Peyer's patch (tissue), 4 donors: ENCODE results near the gene TMEM235. TPM values are rescaled to one million over a fixed set of nuclear protein-coding genes. Genes with fewer than 3 reads are reported as not detected.

Experiments used
- DNase-seq, 3 donors: peaks; one replicate each; pipeline ENCODE4 v3.0.0-alpha.2; 2017 to 2019
- H3K27ac ChIP-seq, 4 donors: fragments of 200-600 bp; sonication (generic); one replicate each; pipeline ENCODE4 v1.5.1; 2016 to 2019
- H3K27me3 ChIP-seq, 2 donors: fragments of 200-600 bp; sonication (generic); one replicate each; pipeline ENCODE4 v1.5.1; 2019
- H3K36me3 ChIP-seq, 3 donors: fragments of 200-600 bp; sonication (generic); one replicate each; pipeline ENCODE4 v1.5.1; 2016 to 2019
- H3K4me1 ChIP-seq, 4 donors: fragments of 200-600 bp; sonication (generic); one replicate each; pipeline ENCODE4 v1.5.1; 2016 to 2019
- H3K4me3 ChIP-seq, 4 donors: fragments of 200-600 bp; sonication (generic); 1 replicate in 3 of 4; 2 replicates in 1 of 4; pipeline ENCODE4 v1.5.1; 2016 to 2019; ENCODE audit warnings: mild to moderate bottlenecking in 1 of 4
- H3K9me3 ChIP-seq, 4 donors: fragments of 200-600 bp; sonication (generic); one replicate each; pipeline ENCODE4 v1.5.1; 2016 to 2019; ENCODE audit warnings: mild to moderate bottlenecking in 1 of 4
- POLR2A ChIP-seq, 2 donors: fragments of 450-650 bp; IDR thresholded peaks; one replicate each; pipeline ENCODE4 v1.5.1; 2017; ENCODE audit warnings: antibody characterized with exemption in 2 of 2, mild to moderate bottlenecking in 2 of 2, moderate library complexity in 2 of 2
- total RNA-seq, 4 donors: library from RNA; depleted of rRNA; stranded (reverse); fragments of >200 nt; gene quantifications; one replicate each; pipeline ENCODE4 v1.1.0, GENCODE V29; 2016
- TF ChIP-seq, protein P1 (sequence below), 6 experiments: fragments of 450-650 bp in 4 of 6; fragments of 200-600 bp in 2 of 6; sonication (generic) in 1 of 6; IDR thresholded peaks; one replicate each; pipeline ENCODE4 v1.5.1; 2017 to 2019; ENCODE audit warnings: antibody characterized with exemption in 6 of 6, mild to moderate bottlenecking in 3 of 6, moderate library complexity in 1 of 6

TMEM235 gene
- total RNA-seq, 4 donors from 2014 or later: not detected

DNA sequence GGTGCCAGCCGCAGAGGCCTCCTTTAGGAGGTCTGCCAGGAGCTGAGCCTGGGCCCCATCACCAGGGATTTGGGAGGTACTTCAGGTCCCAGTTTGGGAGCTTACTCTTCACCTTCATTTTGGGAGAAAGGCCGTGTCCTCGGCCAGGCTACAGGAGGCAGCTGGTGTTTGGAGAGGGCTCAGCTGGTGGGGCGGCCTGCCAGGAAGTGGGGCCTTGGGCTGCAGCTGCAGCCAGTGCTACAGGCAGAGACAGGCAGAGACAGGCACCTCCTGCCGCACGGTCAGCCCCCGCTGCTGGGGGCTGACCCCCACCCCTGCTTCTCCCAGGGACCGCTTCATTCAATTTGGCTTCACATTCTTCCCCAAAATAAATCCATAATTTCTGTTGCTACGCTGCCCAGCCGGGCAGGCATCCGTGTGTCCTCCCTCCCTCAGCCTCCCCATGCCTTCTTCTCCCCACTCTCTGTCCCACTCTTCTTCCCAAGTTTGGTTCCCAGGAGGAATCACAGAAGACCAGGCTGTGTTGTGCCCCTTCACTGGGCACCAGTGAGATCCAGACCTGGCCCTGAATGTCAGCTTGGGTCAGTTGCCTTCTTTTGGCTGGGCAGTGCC lies 6.1 kb downstream of the TMEM235 start:
- Histone ChIP-seq H3K4me1 (no peaks in the 10 kb centered on the region), H3K9me3 (no peaks in the 10 kb centered on the region), H3K4me3 (no peak overlapping the region), H3K36me3 (no peaks in the 10 kb centered on the region), H3K27me3 (peaks cover 0 to under 1% of the 10 kb centered on the region in 2 donors), H3K27ac (no peak overlapping the region)
- DNase-seq: no peak
- TF ChIP-seq, protein P1, sequence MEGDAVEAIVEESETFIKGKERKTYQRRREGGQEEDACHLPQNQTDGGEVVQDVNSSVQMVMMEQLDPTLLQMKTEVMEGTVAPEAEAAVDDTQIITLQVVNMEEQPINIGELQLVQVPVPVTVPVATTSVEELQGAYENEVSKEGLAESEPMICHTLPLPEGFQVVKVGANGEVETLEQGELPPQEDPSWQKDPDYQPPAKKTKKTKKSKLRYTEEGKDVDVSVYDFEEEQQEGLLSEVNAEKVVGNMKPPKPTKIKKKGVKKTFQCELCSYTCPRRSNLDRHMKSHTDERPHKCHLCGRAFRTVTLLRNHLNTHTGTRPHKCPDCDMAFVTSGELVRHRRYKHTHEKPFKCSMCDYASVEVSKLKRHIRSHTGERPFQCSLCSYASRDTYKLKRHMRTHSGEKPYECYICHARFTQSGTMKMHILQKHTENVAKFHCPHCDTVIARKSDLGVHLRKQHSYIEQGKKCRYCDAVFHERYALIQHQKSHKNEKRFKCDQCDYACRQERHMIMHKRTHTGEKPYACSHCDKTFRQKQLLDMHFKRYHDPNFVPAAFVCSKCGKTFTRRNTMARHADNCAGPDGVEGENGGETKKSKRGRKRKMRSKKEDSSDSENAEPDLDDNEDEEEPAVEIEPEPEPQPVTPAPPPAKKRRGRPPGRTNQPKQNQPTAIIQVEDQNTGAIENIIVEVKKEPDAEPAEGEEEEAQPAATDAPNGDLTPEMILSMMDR (IDR thresholded peaks at IDR 0.05): no peak
- no peak for TF ChIP-seq POLR2A (IDR thresholded peaks at IDR 0.05)

DNA sequence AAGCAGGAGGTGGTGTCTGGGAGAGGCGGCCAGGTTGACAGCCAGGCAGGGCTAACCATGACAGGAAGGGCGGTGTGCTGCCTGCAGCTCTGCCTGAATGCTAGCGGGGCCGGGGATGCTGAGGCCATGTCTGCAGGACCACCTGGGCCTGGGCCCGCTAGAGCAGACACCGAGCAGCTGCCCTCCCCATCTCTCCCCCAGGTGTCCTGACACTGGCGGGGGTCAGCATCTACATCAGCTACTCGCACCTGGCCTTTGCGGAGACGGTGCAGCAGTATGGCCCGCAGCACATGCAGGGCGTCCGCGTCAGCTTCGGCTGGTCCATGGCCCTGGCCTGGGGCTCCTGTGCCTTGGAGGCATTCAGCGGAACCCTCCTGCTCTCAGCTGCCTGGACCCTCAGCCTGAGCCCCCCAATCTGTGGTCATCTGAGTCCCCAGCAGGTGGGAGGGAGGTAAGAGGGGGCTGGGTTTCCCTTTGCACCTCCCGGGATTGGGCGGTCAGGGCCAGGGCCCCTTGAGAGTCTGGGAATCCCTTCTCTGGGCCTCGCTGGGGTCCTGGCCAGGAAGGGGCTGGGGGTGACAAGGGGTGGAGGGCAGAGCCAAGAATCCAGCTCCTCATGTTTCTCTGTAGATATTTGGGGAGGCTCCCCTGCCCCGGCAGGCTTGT lies 7.5 kb downstream of the TMEM235 start:
- Histone ChIP-seq H3K4me3 (no peak overlapping the region), H3K36me3 (no peaks in the 10 kb centered on the region), H3K4me1 (no peaks in the 10 kb centered on the region), H3K27ac (no peak overlapping the region), H3K9me3 (no peaks in the 10 kb centered on the region), H3K27me3 (no peaks in the 10 kb centered on the region)
- TF ChIP-seq, protein P1 (IDR thresholded peaks at IDR 0.05): no peak
- TF ChIP-seq POLR2A (IDR thresholded peaks at IDR 0.05): no peak
- no peak for DNase-seq

DNA sequence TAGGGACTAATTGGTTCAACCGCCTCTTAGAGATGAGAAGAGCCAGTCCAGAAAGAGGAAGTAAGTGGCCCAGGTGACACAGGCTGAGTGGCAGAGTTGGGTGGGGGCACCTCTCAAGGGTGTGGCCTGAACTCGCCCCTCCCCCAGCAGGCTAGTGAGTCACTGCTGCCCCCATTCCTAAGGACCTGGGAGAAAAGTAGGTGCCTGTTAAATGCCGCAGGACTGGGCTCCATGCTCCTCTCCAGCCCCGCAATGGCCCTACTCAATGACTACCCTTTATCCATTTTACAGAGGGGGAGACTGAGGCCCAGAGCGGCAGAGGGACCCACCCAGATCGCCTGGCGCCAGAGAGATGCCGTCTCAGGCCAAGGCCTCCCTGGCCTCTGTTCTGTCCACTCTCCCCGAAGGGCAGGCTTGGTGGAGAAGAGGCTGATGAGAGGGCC lies 8.1 kb downstream of the TMEM235 start:
- TF ChIP-seq POLR2A (IDR thresholded peaks at IDR 0.05): no peak
- TF ChIP-seq, protein P1 (IDR thresholded peaks at IDR 0.05): no peak

DNA sequence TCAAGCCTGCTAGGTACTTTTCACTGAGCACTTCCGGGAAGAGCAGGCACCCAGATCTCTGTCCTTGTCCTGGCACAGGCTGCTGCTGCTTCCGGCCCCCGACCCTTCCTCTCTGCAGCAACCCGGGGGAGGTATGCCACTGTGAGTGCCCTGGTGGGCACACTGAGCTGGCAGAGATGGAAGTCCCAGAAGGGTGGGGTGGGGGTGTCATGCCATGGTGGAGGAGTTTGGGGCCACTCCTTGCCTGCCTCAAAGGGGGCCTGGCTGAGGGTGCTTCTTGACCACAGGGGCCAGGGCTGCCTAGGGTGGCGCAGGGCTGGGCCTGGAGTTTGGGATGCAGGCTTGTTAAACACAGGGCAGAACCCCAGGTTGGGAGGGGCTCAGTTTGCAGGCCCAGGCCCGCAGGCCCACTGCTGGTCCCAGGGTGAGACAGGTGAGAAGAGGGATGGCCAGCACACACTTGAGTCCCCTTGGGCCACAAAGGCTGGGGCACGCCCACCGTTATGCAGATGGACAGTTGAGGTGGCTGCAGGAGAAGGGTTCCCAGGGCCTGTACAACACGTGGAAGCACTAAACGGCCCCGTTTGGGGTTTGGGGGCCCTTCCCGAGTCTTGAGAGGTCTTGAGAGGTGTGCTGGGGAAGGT lies 8.7 kb downstream of the TMEM235 start:
- TF ChIP-seq POLR2A (IDR thresholded peaks at IDR 0.05): no peak
- TF ChIP-seq, protein P1 (IDR thresholded peaks at IDR 0.05): no peak
- no peaks in the 10 kb centered on the region for H3K27me3 ChIP-seq
- no peaks in the 10 kb centered on the region for H3K36me3 ChIP-seq
- no peak overlapping the region for H3K4me3 ChIP-seq
- no peaks in the 10 kb centered on the region for H3K4me1 ChIP-seq
- no peaks in the 10 kb centered on the region for H3K9me3 ChIP-seq
- no peak for DNase-seq
- no peak overlapping the region for H3K27ac ChIP-seq

More for the DNA sequence above, 8.1 kb downstream of the TMEM235 start:
- Histone ChIP-seq H3K27me3 (no peaks in the 10 kb centered on the region), H3K9me3 (no peaks in the 10 kb centered on the region), H3K4me3 (no peak overlapping the region), H3K36me3 (no peaks in the 10 kb centered on the region), H3K27ac (no peak overlapping the region), H3K4me1 (no peaks in the 10 kb centered on the region)
- DNase-seq: peak in 1 of 3 donors; percentile 50

DNA sequence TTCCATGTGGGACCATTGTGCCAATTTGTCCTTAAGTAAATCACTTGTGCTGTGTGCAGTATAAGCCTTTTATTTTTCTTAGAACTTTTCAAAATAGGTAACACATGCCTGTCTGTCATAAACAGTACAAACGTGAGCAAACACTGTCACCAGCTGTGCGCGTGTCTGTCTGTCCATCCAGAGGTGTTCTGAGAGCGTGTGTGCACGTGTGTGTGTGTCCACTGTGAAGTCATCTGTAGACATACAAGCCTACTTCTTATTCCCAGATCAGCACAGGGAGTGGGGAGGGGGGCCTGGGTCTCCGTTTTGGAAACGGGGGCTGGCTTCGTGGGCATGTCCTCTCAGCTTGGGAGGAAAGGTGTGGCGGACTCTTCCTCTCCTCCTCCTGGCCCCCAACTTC lies 9.4 kb downstream of the TMEM235 start:
- Histone ChIP-seq H3K36me3 (no peaks in the 10 kb centered on the region), H3K4me3 (no peak overlapping the region), H3K4me1 (no peaks in the 10 kb centered on the region), H3K9me3 (no peaks in the 10 kb centered on the region), H3K27me3 (no peaks in the 10 kb centered on the region), H3K27ac (no peak overlapping the region)
- no peak for DNase-seq
- TF ChIP-seq, protein P1 (IDR thresholded peaks at IDR 0.05): no peak
- TF ChIP-seq POLR2A (IDR thresholded peaks at IDR 0.05): no peak
